ENCODE data around the gene TMEM62. TPM values are rescaled to one million over a fixed set of nuclear protein-coding genes. Genes with fewer than 3 reads are reported as not detected.

TMEM62 gene
- polyA plus RNA-seq, 5 donors: 15.5 to 24.2 (median 20.5) TPM

- DNase-seq: no peak
Observed at GRCh38 chr15:43226436-43227305, 93.3 kb downstream of the TMEM62 start.

GRCh38 chr15:43229977-43230376 is 96.6 kb downstream of the TMEM62 start:
- no peak for DNase-seq

GRCh38 chr15:43230640-43231115 is 97.3 kb downstream of the TMEM62 start:
- no peak for DNase-seq

GRCh38 chr15:43232289-43232874 is 99.0 kb downstream of the TMEM62 start:
- no peak for DNase-seq

Other genes starting within 250 kb of the TMEM62 start
- gene TTBK2, start 212.8 kb upstream of the TMEM62 start, polyA plus RNA-seq (ENCODE audit: insufficient read depth in 1 of 5, insufficient read length in 5 of 5, low replicate concordance in 1 of 5): 10 to 100 TPM in 4 of 5 donors, 1 to 10 TPM in 1; 9.8 to 15.3 (median 12.7) TPM
- 10 to 100 TPM; 18.3 to 31.3 (median 28.5) TPM for gene UBR1, start 27.5 kb upstream of the TMEM62 start, polyA plus RNA-seq (ENCODE audit: insufficient read depth in 1 of 5, insufficient read length in 5 of 5, low replicate concordance in 1 of 5)
- gene CCNDBP1, start 51.8 kb downstream of the TMEM62 start, polyA plus RNA-seq (ENCODE audit: insufficient read depth in 1 of 5, insufficient read length in 5 of 5, low replicate concordance in 1 of 5): 10 to 100 TPM; 52.1 to 64.8 (median 57.9) TPM
- gene EPB42, start 87.4 kb downstream of the TMEM62 start, polyA plus RNA-seq (ENCODE audit: insufficient read depth in 1 of 5, insufficient read length in 5 of 5, low replicate concordance in 1 of 5): 1 to 10 TPM; 1.5 to 6.7 (median 3.8) TPM
- gene TGM5, start 133.3 kb downstream of the TMEM62 start, polyA plus RNA-seq (ENCODE audit: insufficient read depth in 1 of 5, insufficient read length in 5 of 5, low replicate concordance in 1 of 5): under 1 TPM in 1 of 5 donors, not detected in 4; 0.09 TPM
- gene TGM7, start 168.7 kb downstream of the TMEM62 start, polyA plus RNA-seq (ENCODE audit: insufficient read depth in 1 of 5, insufficient read length in 5 of 5, low replicate concordance in 1 of 5): not detected
- 10 to 100 TPM in 1 of 5 donors, 1 to 10 TPM in 4; 8.1 to 10.6 (median 9.0) TPM for gene LCMT2, start 197.0 kb downstream of the TMEM62 start, polyA plus RNA-seq (ENCODE audit: insufficient read depth in 1 of 5, insufficient read length in 5 of 5, low replicate concordance in 1 of 5)
- 10 to 100 TPM; 23.9 to 33.9 (median 31.9) TPM for gene ZSCAN29, start 237.5 kb downstream of the TMEM62 start, polyA plus RNA-seq (ENCODE audit: insufficient read depth in 1 of 5, insufficient read length in 5 of 5, low replicate concordance in 1 of 5)
- 10 to 100 TPM; 24.9 to 30.4 (median 29.1) TPM for gene TUBGCP4, start 237.5 kb downstream of the TMEM62 start, polyA plus RNA-seq (ENCODE audit: insufficient read depth in 1 of 5, insufficient read length in 5 of 5, low replicate concordance in 1 of 5)

Measured in right lung (tissue), 5 donors.